Measurements from ENCODE around the gene SYMPK.

Gene SYMPK

GRCh38 chr19:45874620-45874966 lies 11.6 kb upstream of the SYMPK start (continued):
- TF ChIP-seq CSRNP3 (CRISPR knock-in tag; IDR thresholded peaks at IDR 0.05), result no peak

- TF ChIP-seq TCF4 (CRISPR knock-in tag; IDR thresholded peaks at IDR 0.05; ENCODE audit: borderline replicate concordance) (no peak), OSR1 (CRISPR knock-in tag; IDR thresholded peaks at IDR 0.05) (no peak), CREB5 (CRISPR knock-in tag; IDR thresholded peaks at IDR 0.05; ENCODE audit: low read depth) (no peak), PATZ1 (CRISPR knock-in tag; IDR thresholded peaks at IDR 0.05; ENCODE audit: borderline replicate concordance) (no peak), CSRNP3 (CRISPR knock-in tag; IDR thresholded peaks at IDR 0.05) (no peak), GLIS3 (CRISPR knock-in tag; IDR thresholded peaks at IDR 0.05) (no peak), ARNTL (CRISPR knock-in tag; IDR thresholded peaks at IDR 0.05; ENCODE audit: borderline replicate concordance, low read depth) (no peak), ZNF8 (CRISPR knock-in tag; IDR thresholded peaks at IDR 0.05) (no peak), TOX (CRISPR knock-in tag; IDR thresholded peaks at IDR 0.05; ENCODE audit: borderline replicate concordance) (no peak), POU6F1 (CRISPR knock-in tag; IDR thresholded peaks at IDR 0.05; ENCODE audit: borderline replicate concordance, low read depth) (no peak), ZFP3 (CRISPR knock-in tag; IDR thresholded peaks at IDR 0.05) (no peak)
- no peak for ATAC-seq
Observed at GRCh38 chr19:45873219-45873772, 10.3 kb upstream of the SYMPK start.

- no peak for TF ChIP-seq ZFP3 (CRISPR knock-in tag; IDR thresholded peaks at IDR 0.05)
- TF ChIP-seq ZNF8 (CRISPR knock-in tag; IDR thresholded peaks at IDR 0.05), result no peak
- no peak for TF ChIP-seq CSDC2 (CRISPR knock-in tag; IDR thresholded peaks at IDR 0.05)
- no peak for ATAC-seq
Observed at GRCh38 chr19:45872095-45872919, 9.4 kb upstream of the SYMPK start.

GRCh38 chr19:45870798-45871197 lies 7.9 kb upstream of the SYMPK start:
- no peak for ATAC-seq
- no peak for TF ChIP-seq ZNF8 (CRISPR knock-in tag; IDR thresholded peaks at IDR 0.05)
- TF ChIP-seq RARB (CRISPR knock-in tag; IDR thresholded peaks at IDR 0.05), result no peak
- TF ChIP-seq PPARA (CRISPR knock-in tag; IDR thresholded peaks at IDR 0.05; ENCODE audit: borderline replicate concordance), result no peak
- no peak for TF ChIP-seq CSRNP3 (CRISPR knock-in tag; IDR thresholded peaks at IDR 0.05)
- no peak for TF ChIP-seq GLIS3 (CRISPR knock-in tag; IDR thresholded peaks at IDR 0.05)
- no peak for TF ChIP-seq ZFP30 (CRISPR knock-in tag; IDR thresholded peaks at IDR 0.05)
- TF ChIP-seq ZNF565 (CRISPR knock-in tag; conservative IDR thresholded peaks at IDR 0.05; ENCODE audit: low read depth), result no peak
- TF ChIP-seq SNAI2 (CRISPR knock-in tag; IDR thresholded peaks at IDR 0.05), result no peak
- no peak for TF ChIP-seq BACH2 (CRISPR knock-in tag; IDR thresholded peaks at IDR 0.05; ENCODE audit: borderline replicate concordance)
- no peak for TF ChIP-seq OSR1 (CRISPR knock-in tag; IDR thresholded peaks at IDR 0.05)
- no peak for TF ChIP-seq ESRRG (CRISPR knock-in tag; IDR thresholded peaks at IDR 0.05)
- TF ChIP-seq POU6F1 (CRISPR knock-in tag; IDR thresholded peaks at IDR 0.05; ENCODE audit: borderline replicate concordance, low read depth), result no peak
- TF ChIP-seq CREB5 (CRISPR knock-in tag; IDR thresholded peaks at IDR 0.05; ENCODE audit: low read depth), result no peak
- TF ChIP-seq ZC3H10 (CRISPR knock-in tag; IDR thresholded peaks at IDR 0.05), result no peak
- TF ChIP-seq CSDC2 (CRISPR knock-in tag; IDR thresholded peaks at IDR 0.05), result no peak
